ENCODE results near the gene ZNF649. TPM values are rescaled to one million over a fixed set of nuclear protein-coding genes. Genes with fewer than 3 reads are reported as not detected.

Gene ZNF649
- 9.8 TPM for polyA plus RNA-seq

DNA sequence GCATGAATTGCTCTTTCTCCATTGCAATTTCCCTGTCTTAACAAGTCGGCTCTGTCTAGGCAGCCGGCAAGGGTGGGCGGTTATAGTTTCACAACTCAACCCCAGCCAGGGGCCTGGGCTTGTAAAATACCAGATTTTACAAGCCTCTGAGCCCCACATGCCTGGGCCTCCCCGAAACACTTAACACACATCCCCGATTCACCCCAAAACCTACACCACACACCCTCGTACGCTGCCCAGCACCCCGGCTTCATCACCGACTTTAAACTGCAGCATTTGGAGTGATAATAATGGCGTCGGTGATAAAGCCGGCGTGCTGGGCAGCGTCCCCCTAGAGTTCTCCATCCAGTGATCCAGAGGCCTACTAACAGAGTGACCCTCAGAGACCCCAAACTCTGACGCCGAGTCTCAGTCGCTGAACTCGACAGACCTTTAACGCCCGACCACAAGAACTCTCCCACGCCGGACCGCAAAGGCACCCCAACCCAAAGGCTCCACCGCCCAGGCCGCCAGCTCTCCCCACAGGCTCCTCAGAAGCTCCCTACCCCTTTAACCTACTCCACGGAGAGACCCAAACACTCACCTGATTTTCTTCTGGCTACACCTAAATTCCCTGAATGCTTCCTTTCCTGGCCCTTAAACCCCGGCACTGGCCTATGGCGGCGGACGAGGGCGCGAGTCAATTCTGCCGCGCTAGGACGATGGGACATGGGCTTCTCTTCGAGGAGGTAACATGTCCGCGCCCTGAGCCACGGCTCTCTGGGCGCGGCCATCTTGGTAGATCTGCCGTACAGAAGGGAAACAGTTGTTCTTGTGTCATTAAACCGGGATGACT lies at the start of gene ZNF649:
TSS of gene ZNF649 (minus strand) at position 687 of the 835 bp plus-strand sequence. CDS start 4,910 bp downstream, outside the sequence.
- Mint-ChIP-seq H3K36me3 (peaks cover 16% of the 10 kb centered on the region), H3K4me3 (peak within 1 kb of the TSS; percentile 93 to 100 (median 100)), H3K4me1 (peaks cover 11 to 19% (median 18%) of the 10 kb centered on the region in 3 donors), H3K27ac (peak within 1 kb of the TSS; percentile 36 to 98 (median 92)), H3K9me3 (peaks cover 8 to 51% (median 43%) of the 10 kb centered on the region in 3 donors), H3K27me3 (peaks cover 14% of the 10 kb centered on the region)

DNA sequence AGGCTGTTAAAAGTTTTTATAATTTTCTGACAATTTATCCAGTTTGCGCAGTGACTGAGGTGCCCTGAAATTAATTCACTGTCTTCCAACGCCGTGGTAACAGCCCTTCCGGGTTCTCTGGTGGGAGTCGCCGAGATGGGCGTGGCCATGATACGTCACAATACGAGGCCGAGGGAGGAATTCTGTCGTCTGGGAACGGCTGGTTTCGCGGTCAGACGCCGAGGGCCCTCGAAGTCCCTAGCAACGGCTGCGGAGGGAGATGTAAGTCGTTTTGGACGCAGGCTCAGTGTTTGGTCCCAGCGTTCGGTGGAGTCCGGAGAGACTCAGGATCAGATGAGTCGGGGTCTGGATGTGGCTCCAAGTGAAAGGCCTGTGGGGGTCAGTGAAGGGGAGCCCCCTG lies 44.2 kb upstream of the ZNF649 start:
- H3K4me1 Mint-ChIP-seq: no peaks in the 10 kb centered on the region
- H3K4me3 Mint-ChIP-seq: no peak overlapping the region
- peaks cover 16 to 56% (median 52%) of the 10 kb centered on the region in 3 donors for H3K9me3 Mint-ChIP-seq
- H3K36me3 Mint-ChIP-seq: peaks cover 18% of the 10 kb centered on the region
- no peak overlapping the region for H3K27ac Mint-ChIP-seq
- H3K27me3 Mint-ChIP-seq: no peaks in the 10 kb centered on the region

DNA sequence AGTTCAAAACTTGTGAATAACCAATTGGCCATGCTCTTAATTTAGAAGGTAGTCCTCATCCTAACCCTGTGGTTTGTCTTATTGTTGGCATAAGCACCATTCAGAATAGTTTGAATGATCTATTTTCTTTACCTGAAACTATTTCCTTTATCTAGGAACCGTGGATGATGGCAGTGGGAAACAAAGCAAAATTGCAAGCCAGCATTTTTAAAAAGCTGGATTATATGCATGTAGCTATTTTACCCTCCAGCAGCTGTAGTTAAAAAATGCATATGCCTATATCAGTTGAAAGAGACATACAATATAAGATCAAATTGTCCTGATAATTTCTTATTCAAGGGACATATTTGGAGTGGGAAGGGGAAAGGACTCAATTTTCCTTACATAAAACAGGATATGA lies 41.8 kb upstream of the ZNF649 start:
- Mint-ChIP-seq H3K36me3 (peaks cover 33% of the 10 kb centered on the region), H3K27ac (no peak overlapping the region), H3K9me3 (peaks cover 29 to 65% (median 53%) of the 10 kb centered on the region in 3 donors), H3K4me1 (peaks cover 0 to 1% (median 0%) of the 10 kb centered on the region in 3 donors), H3K4me3 (peak overlapping the region in 1 of 4 donors; percentile 12), H3K27me3 (no peaks in the 10 kb centered on the region)

DNA sequence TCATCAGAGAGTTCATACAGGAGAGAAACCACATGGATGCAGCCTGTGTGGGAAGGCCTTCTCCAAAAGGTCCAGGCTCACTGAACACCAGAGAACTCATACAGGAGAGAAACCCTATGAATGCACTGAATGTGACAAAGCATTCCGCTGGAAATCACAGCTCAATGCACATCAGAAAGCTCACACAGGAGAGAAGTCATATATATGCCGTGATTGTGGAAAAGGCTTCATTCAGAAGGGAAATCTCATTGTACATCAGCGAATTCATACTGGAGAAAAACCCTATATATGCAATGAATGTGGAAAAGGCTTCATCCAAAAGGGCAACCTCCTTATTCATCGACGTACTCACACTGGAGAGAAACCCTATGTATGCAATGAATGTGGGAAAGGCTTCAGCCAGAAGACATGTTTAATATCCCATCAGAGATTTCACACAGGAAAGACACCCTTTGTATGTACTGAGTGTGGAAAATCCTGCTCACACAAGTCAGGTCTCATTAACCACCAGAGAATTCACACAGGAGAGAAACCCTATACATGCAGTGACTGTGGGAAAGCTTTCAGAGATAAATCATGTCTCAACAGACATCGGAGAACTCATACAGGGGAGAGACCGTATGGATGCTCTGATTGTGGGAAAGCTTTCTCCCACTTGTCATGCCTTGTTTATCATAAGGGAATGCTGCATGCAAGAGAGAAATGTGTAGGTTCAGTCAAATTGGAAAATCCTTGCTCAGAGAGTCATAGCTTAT lies 40.2 kb upstream of the ZNF649 start:
- peaks cover 1% of the 10 kb centered on the region for H3K27me3 Mint-ChIP-seq
- H3K9me3 Mint-ChIP-seq: peaks cover 39 to 71% (median 51%) of the 10 kb centered on the region in 3 donors
- peaks cover 46% of the 10 kb centered on the region for H3K36me3 Mint-ChIP-seq
- peak overlapping the region in 1 of 3 donors; percentile 53 for H3K27ac Mint-ChIP-seq
- no peak overlapping the region for H3K4me3 Mint-ChIP-seq
- peaks cover 0 to 1% (median 0%) of the 10 kb centered on the region in 3 donors for H3K4me1 Mint-ChIP-seq

DNA sequence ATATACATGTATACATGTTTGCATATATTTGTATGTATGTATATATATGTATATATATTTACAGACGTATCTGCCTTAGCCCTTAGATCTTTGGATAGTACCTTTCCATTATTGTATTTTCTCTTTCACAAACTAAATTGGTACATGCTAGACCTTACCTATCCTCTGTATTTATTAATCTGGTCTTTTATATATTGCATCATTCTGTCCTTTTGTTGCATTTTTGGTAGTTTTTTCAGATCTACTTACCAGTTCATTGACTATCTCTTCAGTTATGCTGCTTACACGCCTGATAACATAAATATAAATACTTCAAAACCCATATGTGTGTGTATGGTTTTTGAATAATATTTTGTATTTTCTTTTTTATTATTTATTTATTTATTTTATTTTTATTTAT lies 34.1 kb upstream of the ZNF649 start:
- Mint-ChIP-seq H3K36me3 (peaks cover 66% of the 10 kb centered on the region), H3K9me3 (peaks cover 34 to 52% (median 47%) of the 10 kb centered on the region in 3 donors), H3K27ac (no peak overlapping the region), H3K27me3 (peaks cover 1% of the 10 kb centered on the region), H3K4me3 (no peak overlapping the region), H3K4me1 (peaks cover 0 to 1% (median 0%) of the 10 kb centered on the region in 3 donors)

DNA sequence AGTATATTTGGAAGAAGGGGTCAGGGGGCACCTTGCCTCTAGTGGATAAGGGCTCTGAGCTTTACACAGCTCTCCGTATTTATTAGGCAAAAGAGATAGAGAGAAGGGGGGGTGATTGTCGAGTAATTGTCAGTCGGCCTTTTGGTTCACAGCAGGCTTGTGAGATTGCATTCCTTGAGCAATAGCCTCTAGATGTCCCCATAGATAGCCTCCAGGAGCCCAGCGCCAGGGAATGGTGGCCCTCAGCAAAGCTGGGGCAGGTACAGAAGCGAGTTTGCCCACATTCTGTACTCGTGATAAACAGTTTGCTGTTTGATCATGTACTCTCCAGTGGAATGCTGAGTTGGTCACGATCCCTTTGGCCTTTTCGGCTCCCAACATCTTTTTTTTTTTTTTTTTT lies 27.1 kb upstream of the ZNF649 start:
- Mint-ChIP-seq H3K27ac (peak overlapping the region in 2 of 3 donors; percentile 20 to 25), H3K4me1 (peaks cover 10 to 13% (median 12%) of the 10 kb centered on the region in 3 donors), H3K27me3 (no peaks in the 10 kb centered on the region), H3K9me3 (peaks cover 17 to 34% (median 28%) of the 10 kb centered on the region in 3 donors), H3K4me3 (peak overlapping the region in 1 of 4 donors; percentile 4), H3K36me3 (peaks cover 38% of the 10 kb centered on the region)

DNA sequence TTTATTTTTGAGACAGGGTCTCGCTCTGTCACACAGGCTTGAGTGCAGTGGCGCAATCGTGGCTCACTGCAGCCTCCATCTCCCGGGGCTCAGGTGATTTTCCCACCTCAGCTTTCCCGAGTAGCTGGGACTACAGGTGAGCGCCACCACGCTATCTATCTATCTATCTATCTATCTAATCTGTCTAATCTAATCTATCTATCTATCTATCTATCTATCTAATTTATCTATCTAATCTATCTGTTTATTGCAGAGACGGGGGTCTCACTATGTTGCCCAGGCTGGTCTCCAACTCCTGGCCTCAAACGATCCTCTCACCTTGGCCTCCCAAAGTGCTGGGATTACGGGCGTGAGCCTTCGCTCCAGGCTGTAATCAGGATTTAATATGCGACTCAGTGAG lies 23.0 kb upstream of the ZNF649 start:
- Mint-ChIP-seq H3K36me3 (peaks cover 23% of the 10 kb centered on the region), H3K4me3 (peak overlapping the region; percentile 94 to 100 (median 99)), H3K4me1 (peaks cover 10 to 15% (median 15%) of the 10 kb centered on the region in 3 donors), H3K9me3 (peaks cover 17 to 41% (median 34%) of the 10 kb centered on the region in 3 donors), H3K27me3 (no peaks in the 10 kb centered on the region), H3K27ac (peak overlapping the region; percentile 31 to 96 (median 79))

DNA sequence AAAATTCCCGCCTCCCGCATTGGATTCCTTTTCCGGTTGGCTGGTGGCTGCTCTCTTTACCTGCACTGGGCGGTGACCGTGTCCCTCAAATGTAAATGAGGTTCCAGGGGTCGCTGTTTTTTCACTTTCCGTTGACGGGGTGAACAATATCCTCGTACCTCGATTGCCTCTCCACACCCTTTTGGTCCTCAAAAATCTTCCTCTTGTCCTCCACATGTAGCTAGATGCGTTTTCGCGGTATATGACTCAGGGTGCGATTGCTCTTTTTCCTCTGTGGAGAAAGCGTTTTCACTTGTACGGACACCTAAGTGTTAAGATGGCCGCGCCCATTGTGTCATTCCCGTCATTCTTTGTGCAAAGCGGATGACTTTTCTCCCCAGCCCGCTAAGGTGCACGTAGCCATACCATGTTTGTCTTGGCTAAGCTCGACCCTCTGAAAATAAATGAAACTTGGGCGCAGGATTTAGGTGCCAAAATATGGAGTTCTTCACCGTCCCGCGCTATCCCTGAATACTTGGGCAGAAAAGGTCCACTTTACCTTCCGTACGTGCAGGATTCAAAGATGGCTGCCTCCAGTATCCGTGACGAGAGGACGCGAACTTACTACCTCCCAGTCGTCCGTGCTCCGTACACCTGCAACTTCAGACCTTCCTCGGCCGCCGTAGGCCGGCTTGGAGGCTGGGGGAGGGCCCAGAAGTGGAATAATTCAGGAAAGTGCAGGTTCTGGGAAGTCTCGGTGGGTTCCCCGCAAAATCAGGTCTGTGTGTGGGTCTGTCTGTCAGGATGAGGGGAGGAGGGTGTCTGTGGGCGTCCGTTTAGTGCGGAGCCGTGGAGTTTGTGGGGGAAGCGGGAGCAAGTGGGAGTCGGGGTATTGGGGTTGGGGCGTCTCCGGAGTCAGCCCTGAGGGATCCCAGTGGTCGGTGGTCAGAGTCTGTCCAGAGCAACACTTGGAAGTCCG lies 22.2 kb upstream of the ZNF649 start, which contains the start of gene ZNF613:
TSS of gene ZNF613 (plus strand) at position 689 of the 958 bp plus-strand sequence. CDS start 8,749 bp downstream, outside the sequence.
- Mint-ChIP-seq H3K36me3 (peaks cover 23% of the 10 kb centered on the region), H3K27me3 (no peaks in the 10 kb centered on the region), H3K4me3 (peak within 1 kb of the TSS; percentile 94 to 100 (median 99)), H3K9me3 (peaks cover 17 to 41% (median 37%) of the 10 kb centered on the region in 3 donors), H3K4me1 (peaks cover 10 to 15% (median 15%) of the 10 kb centered on the region in 3 donors), H3K27ac (peak within 1 kb of the TSS; percentile 79 to 96 (median 94))

DNA sequence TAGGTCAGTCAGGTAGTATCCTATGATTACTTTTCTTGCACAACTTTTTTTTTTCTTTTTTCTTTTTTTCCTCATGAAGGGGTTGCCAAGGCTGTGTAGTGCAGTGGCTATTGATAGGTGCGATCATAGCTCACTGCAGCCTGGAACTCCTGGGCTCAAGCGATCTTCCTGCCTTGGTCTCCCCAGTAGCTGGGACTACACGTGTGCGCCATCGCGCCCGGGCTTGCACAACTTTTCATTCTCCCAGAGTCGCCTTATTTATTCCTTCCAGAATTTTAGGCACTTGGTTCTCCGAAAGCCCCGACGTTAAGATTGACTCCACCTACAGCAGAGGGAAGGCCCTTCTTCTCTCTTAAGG lies 21.6 kb upstream of the ZNF649 start:
- H3K36me3 Mint-ChIP-seq: peaks cover 17% of the 10 kb centered on the region
- peak overlapping the region in 2 of 3 donors; percentile 79 to 94 for H3K27ac Mint-ChIP-seq

DNA sequence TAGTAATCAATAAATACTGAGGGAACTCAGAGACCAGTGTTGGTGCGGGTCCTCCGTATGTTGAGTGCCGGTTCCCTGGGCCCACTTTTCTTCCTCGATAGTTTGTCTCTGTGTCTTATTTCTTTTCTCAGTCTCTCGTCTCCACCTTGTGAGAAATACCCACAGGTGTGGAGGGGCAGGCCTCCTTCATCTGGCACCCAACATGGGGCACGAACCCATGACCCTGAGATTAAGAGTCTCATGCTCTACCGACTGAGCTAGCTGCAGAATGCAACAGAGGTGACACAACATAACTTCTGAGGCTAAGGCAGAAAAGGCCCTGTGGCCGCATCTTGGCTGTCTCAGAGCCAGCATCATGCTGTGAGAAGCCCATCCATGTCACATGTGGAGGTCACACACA lies 17.1 kb upstream of the ZNF649 start:
- Mint-ChIP-seq H3K4me1 (peaks cover 0 to 4% (median 2%) of the 10 kb centered on the region in 3 donors), H3K27ac (no peak overlapping the region), H3K9me3 (peaks cover 15 to 59% (median 41%) of the 10 kb centered on the region in 3 donors), H3K27me3 (no peaks in the 10 kb centered on the region), H3K4me3 (no peak overlapping the region), H3K36me3 (peaks cover 7% of the 10 kb centered on the region)

More for the DNA sequence above, 21.6 kb upstream of the ZNF649 start:
- Mint-ChIP-seq H3K27me3 (no peaks in the 10 kb centered on the region), H3K4me3 (peak overlapping the region; percentile 94 to 100 (median 99)), H3K9me3 (peaks cover 16 to 40% (median 34%) of the 10 kb centered on the region in 3 donors), H3K4me1 (peaks cover 6 to 15% (median 15%) of the 10 kb centered on the region in 3 donors)

DNA sequence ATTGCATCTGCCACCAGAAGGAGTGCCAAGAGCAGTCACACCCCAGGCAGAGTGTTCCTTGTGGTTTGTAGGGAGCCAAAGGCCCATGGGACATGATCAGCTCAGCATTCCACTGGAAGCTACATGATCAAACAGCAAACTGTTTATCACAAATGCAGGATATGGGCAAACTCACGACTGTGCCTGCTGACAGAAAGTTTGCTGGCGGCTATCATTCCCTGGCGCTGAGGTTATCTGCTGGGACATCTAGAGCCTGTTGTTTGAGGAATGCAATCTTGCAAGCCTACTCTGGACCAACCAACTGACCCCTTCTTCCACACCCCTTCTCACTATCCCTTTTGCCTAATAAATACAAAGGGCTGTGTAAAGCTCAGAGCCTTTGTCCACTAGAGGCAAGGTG lies 14.8 kb upstream of the ZNF649 start:
- Mint-ChIP-seq H3K4me3 (no peak overlapping the region), H3K27me3 (no peaks in the 10 kb centered on the region), H3K36me3 (peaks cover 9% of the 10 kb centered on the region), H3K27ac (no peak overlapping the region), H3K4me1 (peaks cover 0 to 1% (median 1%) of the 10 kb centered on the region in 3 donors), H3K9me3 (peaks cover 9 to 52% (median 44%) of the 10 kb centered on the region in 3 donors)

DNA sequence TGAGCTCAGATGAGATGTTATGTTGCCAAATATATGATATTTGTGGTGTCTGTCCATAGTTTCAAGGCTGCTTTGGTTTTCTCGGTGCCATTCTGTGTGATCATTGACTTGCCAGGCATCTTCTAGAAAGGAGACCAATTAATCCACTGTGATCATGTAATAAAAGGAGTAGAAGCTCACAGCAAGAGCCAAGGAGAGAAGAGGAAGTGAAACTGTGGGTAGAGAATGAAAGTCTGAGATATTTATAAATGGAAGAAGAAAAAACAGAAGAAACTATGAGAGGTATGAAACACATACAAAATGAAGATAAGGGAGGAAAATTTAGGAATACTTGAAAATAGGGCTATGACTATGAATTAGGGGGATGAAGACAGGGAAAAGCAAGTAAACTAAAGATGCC lies 11.3 kb upstream of the ZNF649 start:
- Mint-ChIP-seq H3K4me3 (peak overlapping the region in 1 of 4 donors; percentile 67), H3K27me3 (no peaks in the 10 kb centered on the region), H3K27ac (no peak overlapping the region), H3K36me3 (peaks cover 8% of the 10 kb centered on the region), H3K4me1 (peaks cover 0 to 1% (median 1%) of the 10 kb centered on the region in 3 donors), H3K9me3 (peaks cover 21 to 57% (median 50%) of the 10 kb centered on the region in 3 donors)

DNA sequence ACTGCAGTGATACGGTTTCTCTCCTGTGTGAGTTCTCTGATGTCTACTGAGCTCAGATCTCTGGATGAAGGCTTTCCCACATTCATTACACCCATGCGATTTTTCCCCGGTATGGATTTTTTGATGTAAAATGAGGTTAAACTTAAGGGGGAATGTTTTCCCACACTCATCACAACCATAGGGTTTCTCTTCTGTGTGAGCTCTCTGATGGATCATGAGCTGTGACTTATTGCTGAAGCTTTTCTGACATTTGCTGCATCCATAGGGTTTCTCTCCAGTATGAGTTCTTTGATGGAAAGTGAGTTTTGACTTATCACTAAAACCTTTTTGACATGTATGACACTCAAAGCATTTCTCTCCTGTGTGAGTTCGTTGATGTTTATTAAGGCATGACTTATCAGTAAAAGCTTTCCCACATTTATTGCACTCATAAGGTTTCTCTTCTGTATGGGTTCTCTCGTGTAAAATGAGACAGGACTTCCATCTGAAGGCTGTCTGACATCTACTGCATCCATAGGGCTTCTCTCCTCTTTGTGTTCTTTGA lies 10.6 kb upstream of the ZNF649 start:
- no peaks in the 10 kb centered on the region for H3K27me3 Mint-ChIP-seq
- peaks cover 8% of the 10 kb centered on the region for H3K36me3 Mint-ChIP-seq
- H3K4me1 Mint-ChIP-seq: peaks cover 0 to 1% (median 1%) of the 10 kb centered on the region in 3 donors

More for the DNA sequence above, 10.6 kb upstream of the ZNF649 start:
- no peak overlapping the region for H3K4me3 Mint-ChIP-seq
- H3K27ac Mint-ChIP-seq: no peak overlapping the region
- peaks cover 18 to 50% (median 46%) of the 10 kb centered on the region in 3 donors for H3K9me3 Mint-ChIP-seq
